VCaP (cell line): Measurements from ENCODE around the gene PRRC2C.
A peak's percentile ranks its signal among the peaks of the same experiment; 100 is the strongest.

Source experiments
- H3K27ac ChIP-seq: fragments of 450-650 bp; 2 replicates; pipeline ENCODE4 v1.5.1; 2017
- TF ChIP-seq, protein P1 (sequence below): fragments of 450-650 bp; conservative IDR thresholded peaks from 2 replicates; pipeline ENCODE4 v1.5.1; 2017; ENCODE audit warnings: mild to moderate bottlenecking, moderate library complexity

The PRRC2C gene

DNA sequence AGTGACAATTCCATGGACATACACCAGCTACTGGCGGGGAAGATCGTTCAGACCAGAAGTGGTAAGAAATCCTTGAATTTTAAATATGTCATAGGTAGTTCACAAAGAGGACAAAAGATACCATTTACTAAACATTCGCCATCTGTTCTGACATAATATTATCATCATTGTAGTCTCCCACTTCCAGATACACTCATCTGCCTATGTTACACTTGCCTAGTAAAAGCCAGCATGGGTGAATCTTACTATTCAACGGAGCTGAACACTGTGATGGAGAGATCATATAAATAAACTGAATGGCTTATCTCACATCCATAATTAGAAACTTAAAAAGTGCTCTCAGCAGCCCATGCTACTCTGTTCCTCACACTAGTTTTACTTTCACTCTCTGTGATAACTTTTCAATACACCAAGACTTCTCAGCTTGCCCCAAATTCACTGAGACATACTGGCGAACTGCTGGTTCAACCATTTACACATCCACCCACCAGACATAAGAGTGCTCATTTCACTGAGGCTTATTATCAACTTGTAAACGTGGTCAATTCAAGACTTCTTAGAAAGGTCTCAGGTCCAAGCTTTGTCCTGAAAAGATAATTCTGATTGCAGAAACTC lies 463 bp upstream of the PRRC2C start:
- TF ChIP-seq, protein P1, sequence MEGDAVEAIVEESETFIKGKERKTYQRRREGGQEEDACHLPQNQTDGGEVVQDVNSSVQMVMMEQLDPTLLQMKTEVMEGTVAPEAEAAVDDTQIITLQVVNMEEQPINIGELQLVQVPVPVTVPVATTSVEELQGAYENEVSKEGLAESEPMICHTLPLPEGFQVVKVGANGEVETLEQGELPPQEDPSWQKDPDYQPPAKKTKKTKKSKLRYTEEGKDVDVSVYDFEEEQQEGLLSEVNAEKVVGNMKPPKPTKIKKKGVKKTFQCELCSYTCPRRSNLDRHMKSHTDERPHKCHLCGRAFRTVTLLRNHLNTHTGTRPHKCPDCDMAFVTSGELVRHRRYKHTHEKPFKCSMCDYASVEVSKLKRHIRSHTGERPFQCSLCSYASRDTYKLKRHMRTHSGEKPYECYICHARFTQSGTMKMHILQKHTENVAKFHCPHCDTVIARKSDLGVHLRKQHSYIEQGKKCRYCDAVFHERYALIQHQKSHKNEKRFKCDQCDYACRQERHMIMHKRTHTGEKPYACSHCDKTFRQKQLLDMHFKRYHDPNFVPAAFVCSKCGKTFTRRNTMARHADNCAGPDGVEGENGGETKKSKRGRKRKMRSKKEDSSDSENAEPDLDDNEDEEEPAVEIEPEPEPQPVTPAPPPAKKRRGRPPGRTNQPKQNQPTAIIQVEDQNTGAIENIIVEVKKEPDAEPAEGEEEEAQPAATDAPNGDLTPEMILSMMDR: no peak
- peak overlapping the region; percentile 96 for H3K27ac ChIP-seq

DNA sequence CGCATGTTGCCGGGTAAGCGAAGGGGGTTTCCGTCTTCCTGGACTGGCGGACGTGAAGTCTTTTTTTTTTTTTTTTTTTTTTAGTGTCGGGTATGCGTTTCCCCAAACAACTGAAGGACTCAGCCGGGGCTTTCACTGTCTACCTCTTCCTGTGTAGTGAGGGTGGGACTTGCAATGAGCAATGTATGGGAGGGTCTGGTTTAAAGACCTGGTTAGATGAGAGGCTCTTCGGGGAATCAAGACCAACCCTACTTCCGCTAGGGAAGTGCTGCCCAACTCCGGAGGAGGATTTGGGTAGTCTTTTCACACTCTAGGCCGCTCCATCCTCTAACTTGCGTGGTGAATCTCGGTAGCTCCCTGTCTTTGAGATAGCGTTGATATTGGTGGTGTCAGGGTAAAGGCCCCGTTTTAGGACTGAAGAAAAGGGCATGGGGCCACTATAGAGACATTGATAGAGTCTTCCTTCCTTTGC lies 754 bp downstream of the PRRC2C start:
- peak overlapping the region; percentile 96 for H3K27ac ChIP-seq
- TF ChIP-seq, protein P1: no peak

DNA sequence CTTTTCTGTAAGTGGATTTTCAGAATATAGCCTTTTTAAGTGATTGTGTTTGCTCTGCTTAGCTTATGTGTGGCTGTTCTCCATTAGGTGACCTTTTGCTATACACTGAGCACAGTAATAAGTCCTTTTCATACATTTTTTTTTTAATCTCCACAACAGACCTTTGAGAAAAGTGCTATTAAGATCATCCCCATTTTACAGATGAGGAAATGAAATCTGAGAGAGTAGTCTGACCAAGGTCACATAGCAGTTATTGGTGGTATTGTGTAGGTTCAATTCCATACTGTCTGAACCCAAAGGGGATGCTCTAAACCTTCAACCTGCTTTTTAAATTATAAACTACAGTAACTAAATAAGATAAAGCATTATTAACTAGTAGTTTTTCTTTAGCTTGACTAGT lies 1.7 kb downstream of the PRRC2C start:
- TF ChIP-seq, protein P1: no peak
- peak overlapping the region; percentile 96 for H3K27ac ChIP-seq

DNA sequence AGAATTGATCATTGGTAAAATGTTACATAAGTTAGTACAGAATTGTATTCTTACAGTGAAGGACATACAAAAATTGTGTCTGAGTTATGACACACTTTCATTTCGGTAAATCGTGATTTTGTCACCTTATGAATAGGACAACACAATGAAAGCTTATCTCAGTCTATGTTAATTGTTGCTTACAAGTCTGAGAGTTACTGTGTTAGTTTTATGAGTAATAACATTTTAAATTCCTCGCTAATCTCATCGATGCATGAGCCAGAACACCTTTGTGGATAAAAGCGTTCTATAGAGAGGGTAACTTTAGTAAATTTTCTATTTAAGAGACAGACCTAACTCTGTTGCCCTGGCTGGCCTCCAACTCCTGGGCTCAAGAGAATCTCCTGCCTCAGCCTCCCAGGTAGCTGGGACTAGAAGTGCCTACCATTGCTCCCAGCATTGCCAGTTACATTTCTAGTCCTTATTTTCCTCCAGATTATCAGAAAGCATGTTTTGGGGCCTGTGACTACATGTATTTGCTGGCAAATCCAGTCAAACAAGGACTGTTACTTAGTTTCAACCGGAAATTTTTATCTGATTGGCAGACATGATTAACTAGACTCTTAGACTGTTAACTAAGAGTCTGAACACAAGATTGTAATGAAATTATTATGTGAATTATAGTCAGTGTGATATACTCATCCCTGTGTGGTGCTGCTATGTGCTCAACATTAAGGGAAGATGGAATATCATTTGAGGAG lies 3.0 kb downstream of the PRRC2C start:
- H3K27ac ChIP-seq: peak overlapping the region; percentile 96
- TF ChIP-seq, protein P1: no peak

DNA sequence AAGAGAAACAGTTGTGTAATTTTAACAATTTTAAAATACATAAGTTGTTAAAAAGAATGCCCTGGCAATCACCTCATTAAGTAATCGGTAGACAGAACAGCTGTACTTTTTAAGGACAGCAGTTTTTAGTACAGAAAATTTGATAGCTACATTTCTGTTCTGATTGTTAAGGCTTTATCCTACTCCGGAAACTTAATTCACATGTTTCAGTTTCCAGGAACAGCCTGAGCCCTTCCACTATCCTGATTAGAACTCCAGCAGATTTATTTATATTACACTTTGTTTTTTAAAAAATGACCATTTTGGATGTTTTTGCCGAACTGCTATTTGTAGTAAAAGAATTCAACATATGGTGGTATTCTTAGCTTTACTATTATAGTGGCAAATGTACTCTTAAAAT lies 8.7 kb downstream of the PRRC2C start:
- H3K27ac ChIP-seq: no peak overlapping the region
- TF ChIP-seq, protein P1: no peak

DNA sequence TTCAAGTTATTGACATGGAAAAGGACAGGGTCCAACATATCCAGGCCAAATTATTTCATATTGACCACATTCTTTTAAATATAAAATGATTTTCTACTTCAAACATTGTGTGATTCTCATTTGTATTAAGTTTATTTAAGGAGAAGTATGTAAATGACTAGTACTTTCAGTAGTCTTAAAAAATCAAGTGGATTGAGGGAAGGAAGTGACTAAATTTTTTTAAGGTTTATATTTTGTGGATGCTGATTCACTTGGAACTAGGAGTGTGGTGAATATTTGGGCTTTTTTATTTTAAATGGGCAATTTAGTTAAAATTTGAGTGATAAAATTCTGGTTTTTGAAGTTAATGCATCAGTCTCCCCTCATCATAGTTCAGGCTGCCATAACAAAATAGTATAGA lies 10.1 kb downstream of the PRRC2C start:
- TF ChIP-seq, protein P1: no peak
- no peak overlapping the region for H3K27ac ChIP-seq

DNA sequence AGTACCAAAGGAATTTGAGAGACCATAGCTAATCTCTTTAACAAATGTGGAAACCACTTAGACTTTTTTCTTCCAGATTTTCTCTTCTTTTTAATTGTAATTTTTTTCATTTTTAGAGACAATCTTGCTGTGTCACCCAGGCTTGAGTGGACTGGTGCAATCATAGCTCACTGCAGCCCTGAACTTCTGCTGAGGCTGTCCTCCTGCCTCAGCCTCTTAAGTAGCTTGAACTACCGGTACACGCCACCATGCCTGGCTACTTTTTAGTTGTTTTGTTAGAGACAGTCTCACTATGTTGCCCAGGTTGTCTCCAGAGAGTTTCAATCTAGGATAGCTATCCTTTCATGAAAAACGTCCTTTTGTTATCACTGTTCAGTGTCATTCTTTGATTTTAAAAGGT lies 15.0 kb downstream of the PRRC2C start:
- TF ChIP-seq, protein P1: no peak
- H3K27ac ChIP-seq: no peak overlapping the region
